ENCODE results near the gene PRIMPOL. TPM values are rescaled to one million over a fixed set of nuclear protein-coding genes. Genes with fewer than 3 reads are reported as not detected.

Gene PRIMPOL
- total RNA-seq, 1 experiment from 2014 or later, result 12.7 TPM

DNA sequence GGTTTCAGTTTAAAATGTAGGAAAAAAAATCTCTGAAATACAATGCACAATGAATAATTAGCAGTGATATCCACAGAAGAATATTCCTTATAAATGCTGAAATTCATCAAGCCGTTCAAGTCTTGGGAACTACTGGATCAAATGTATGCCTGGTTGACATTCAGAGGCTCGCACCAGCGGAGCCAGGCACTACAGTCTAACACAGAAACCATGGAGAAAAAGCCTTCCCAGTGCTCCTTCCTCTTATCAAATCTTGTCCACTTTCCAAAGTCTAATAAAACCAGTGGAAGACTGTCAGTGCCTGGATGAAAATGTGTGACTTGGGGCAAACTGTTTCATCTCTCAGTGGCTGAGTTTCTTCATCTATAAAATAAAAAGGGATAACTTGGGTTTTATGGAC, 48.4 kb downstream of the PRIMPOL start:
- no TSS peak for BruUV-seq (replicated peaks)
- Mint-ChIP-seq H3K27ac (ENCODE audit: unreplicated experiment) (no peak overlapping the region), H3K27me3 (ENCODE audit: unreplicated experiment) (no peaks in the 10 kb centered on the region), H3K4me1 (ENCODE audit: low read depth, unreplicated experiment) (no peaks in the 10 kb centered on the region), H3K9me3 (ENCODE audit: low read depth, unreplicated experiment) (no peaks in the 10 kb centered on the region), H3K4me3 (ENCODE audit: low read depth, unreplicated experiment) (no peak overlapping the region), H3K36me3 (ENCODE audit: insufficient read depth, unreplicated experiment) (peaks cover 14% of the 10 kb centered on the region)
- TF ChIP-seq CTCF (IDR thresholded peaks at IDR 0.05; ENCODE audit: unreplicated experiment), result no peak
- CTCF ChIA-PET, result no interaction called here
- intact Hi-C loops (cut with micrococcal nuclease; ENCODE audit: unreplicated experiment), result no loop called here
- no peak for DNase-seq

DNA sequence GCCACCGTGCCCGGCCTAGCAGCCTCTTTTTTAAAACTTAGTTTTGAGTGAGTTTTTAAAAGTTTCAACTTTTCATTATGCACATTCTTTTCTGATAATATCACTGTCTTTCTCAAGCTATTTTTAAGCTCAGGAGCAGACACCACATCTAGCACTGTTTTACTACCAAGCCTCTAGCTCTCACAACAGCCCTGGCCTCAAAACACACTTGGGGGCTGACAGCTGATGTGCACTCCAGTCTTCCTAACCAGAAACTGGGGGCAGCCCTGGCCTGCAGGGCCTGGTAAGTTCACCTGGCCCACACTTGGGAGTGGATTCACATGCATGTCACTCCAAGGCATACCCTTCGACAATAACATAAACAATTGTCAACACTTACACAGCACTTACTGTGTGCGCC, 50.4 kb downstream of the PRIMPOL start:
- Mint-ChIP-seq H3K9me3 (ENCODE audit: low read depth, unreplicated experiment) (no peaks in the 10 kb centered on the region), H3K27ac (ENCODE audit: unreplicated experiment) (no peak overlapping the region), H3K36me3 (ENCODE audit: insufficient read depth, unreplicated experiment) (peaks cover 4% of the 10 kb centered on the region), H3K4me1 (ENCODE audit: low read depth, unreplicated experiment) (no peaks in the 10 kb centered on the region), H3K4me3 (ENCODE audit: low read depth, unreplicated experiment) (no peak overlapping the region), H3K27me3 (ENCODE audit: unreplicated experiment) (no peaks in the 10 kb centered on the region)
- CTCF ChIA-PET, result no interaction called here
- no peak for TF ChIP-seq CTCF (IDR thresholded peaks at IDR 0.05; ENCODE audit: unreplicated experiment)
- BruUV-seq (replicated peaks), result no TSS peak
- no peak for DNase-seq
- intact Hi-C loops (cut with micrococcal nuclease; ENCODE audit: unreplicated experiment), result no loop called here

DNA sequence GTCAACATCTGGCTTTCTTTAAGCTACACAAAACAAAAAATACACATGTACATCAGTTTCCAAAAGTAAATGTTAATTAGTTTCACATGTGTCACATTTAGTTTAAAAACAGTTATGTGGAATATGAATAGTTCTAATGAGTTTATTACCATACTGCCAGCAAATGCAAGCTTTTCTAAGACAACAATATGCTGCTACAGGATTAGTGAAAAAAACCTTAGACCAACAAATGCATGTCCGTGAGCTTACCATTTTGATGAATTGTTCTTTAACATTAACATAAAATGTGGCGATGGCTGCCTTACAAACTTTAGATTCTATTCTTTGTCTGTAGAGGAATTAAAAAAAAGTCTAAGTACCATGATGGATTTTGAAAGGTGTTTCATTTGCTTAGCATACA, 52.6 kb downstream of the PRIMPOL start:
- BruUV-seq (replicated peaks), result no TSS peak
- Mint-ChIP-seq H3K27me3 (ENCODE audit: unreplicated experiment) (no peaks in the 10 kb centered on the region), H3K4me1 (ENCODE audit: low read depth, unreplicated experiment) (no peaks in the 10 kb centered on the region), H3K27ac (ENCODE audit: unreplicated experiment) (no peak overlapping the region), H3K9me3 (ENCODE audit: low read depth, unreplicated experiment) (no peaks in the 10 kb centered on the region), H3K4me3 (ENCODE audit: low read depth, unreplicated experiment) (no peak overlapping the region), H3K36me3 (ENCODE audit: insufficient read depth, unreplicated experiment) (peaks cover 4% of the 10 kb centered on the region)
- CTCF ChIA-PET, result no interaction called here
- no peak for DNase-seq
- intact Hi-C loops (cut with micrococcal nuclease; ENCODE audit: unreplicated experiment), result no loop called here
- TF ChIP-seq CTCF (IDR thresholded peaks at IDR 0.05; ENCODE audit: unreplicated experiment), result no peak

- BruUV-seq (replicated peaks), result no TSS peak
- Mint-ChIP-seq H3K27me3 (ENCODE audit: unreplicated experiment) (no peaks in the 10 kb centered on the region), H3K36me3 (ENCODE audit: insufficient read depth, unreplicated experiment) (peaks cover 12% of the 10 kb centered on the region), H3K4me1 (ENCODE audit: low read depth, unreplicated experiment) (no peaks in the 10 kb centered on the region), H3K27ac (ENCODE audit: unreplicated experiment) (no peak overlapping the region), H3K4me3 (ENCODE audit: low read depth, unreplicated experiment) (no peak overlapping the region), H3K9me3 (ENCODE audit: low read depth, unreplicated experiment) (no peaks in the 10 kb centered on the region)
- intact Hi-C loops (cut with micrococcal nuclease; ENCODE audit: unreplicated experiment), result no loop called here
- no peak for DNase-seq
- no peak for TF ChIP-seq CTCF (IDR thresholded peaks at IDR 0.05; ENCODE audit: unreplicated experiment)
- CTCF ChIA-PET, result no interaction called here
Measured at GRCh38 chr4:184705692-184706091, 56.2 kb downstream of the PRIMPOL start.

DNA sequence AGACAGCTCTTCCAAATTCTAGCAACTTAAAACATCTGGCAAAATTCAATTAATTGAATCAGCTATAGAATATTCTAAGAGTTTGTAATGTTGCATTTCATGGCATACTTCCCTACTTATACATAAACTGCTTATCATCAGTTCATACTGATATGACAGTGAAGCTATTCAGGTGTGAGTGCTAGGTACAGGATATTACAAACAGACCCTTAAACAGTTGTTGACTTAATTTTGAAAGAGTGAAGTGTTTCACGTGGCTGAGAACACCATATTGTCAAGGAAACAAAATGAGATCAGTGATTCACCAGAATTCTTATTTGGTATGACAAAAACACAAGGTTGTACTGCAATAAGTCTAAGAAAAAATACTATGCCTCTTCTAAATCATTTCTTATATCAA, 56.9 kb downstream of the PRIMPOL start:
- CTCF ChIA-PET, result no interaction called here
- no peaks in the 10 kb centered on the region for H3K4me1 Mint-ChIP-seq (ENCODE audit: low read depth, unreplicated experiment)
- H3K27ac Mint-ChIP-seq (ENCODE audit: unreplicated experiment), result no peak overlapping the region
- H3K36me3 Mint-ChIP-seq (ENCODE audit: insufficient read depth, unreplicated experiment), result peaks cover 12% of the 10 kb centered on the region
- intact Hi-C loops (cut with micrococcal nuclease; ENCODE audit: unreplicated experiment), result no loop called here
- no peak for DNase-seq
- no peaks in the 10 kb centered on the region for H3K27me3 Mint-ChIP-seq (ENCODE audit: unreplicated experiment)
- no peaks in the 10 kb centered on the region for H3K9me3 Mint-ChIP-seq (ENCODE audit: low read depth, unreplicated experiment)
- no peak for TF ChIP-seq CTCF (IDR thresholded peaks at IDR 0.05; ENCODE audit: unreplicated experiment)
- BruUV-seq (replicated peaks), result no TSS peak
- no peak overlapping the region for H3K4me3 Mint-ChIP-seq (ENCODE audit: low read depth, unreplicated experiment)
